HepG2 (cell line): Measurements from ENCODE around the gene THPO. TPM values are rescaled to one million over a fixed set of nuclear protein-coding genes. Genes with fewer than 3 reads are reported as not detected.
A peak's percentile ranks its signal among the peaks of the same experiment; 100 is the strongest.

Source experiments
- CBX1 ChIP-seq: IDR thresholded peaks from one replicate; pipeline ENCODE4 v1.6.1; 2016; ENCODE audit warnings: antibody characterized with exemption, low read depth
- FOXA3 ChIP-seq: IDR thresholded peaks from 2 replicates; pipeline ENCODE4 v1.6.1; 2016; ENCODE audit warnings: missing genetic modification reagents, missing compliant biosample characterization
- HNF4A ChIP-seq: sonication (generic); formaldehyde crosslinking; IDR thresholded peaks from 2 replicates; pipeline ENCODE4 v1.4.0; 2020; ENCODE audit warnings: missing genetic modification reagents
- JDP2 ChIP-seq: sonication (generic); formaldehyde crosslinking; IDR thresholded peaks from 2 replicates; pipeline ENCODE4 v1.8.1; 2022; ENCODE audit warnings: missing genetic modification reagents, borderline replicate concordance
- KDM3A ChIP-seq: IDR thresholded peaks from 2 replicates; pipeline ENCODE4 v1.6.1; 2018; ENCODE audit warnings: low read depth, missing compliant biosample characterization
- NR2F1 ChIP-seq, 2 experiments: fragments of 450-650 bp in 1 of 2; formaldehyde crosslinking in 1 of 2; IDR thresholded peaks; 2 replicates each; pipeline versions ENCODE4 v1.5.0 to v1.6.1; 2016 to 2020; ENCODE audit warnings: mild to moderate bottlenecking in 1 of 2, missing compliant biosample characterization in 1 of 2, missing genetic modification reagents in 1 of 2, moderate library complexity in 1 of 2
- PHF8 ChIP-seq: sonication (generic); formaldehyde crosslinking; IDR thresholded peaks from 2 replicates; pipeline ENCODE4 v1.5.0; 2020; ENCODE audit warnings: missing genetic modification reagents
- RFX3 ChIP-seq: IDR thresholded peaks from 2 replicates; pipeline ENCODE4 v1.6.1; 2016; ENCODE audit warnings: missing biosample characterization, missing genetic modification reagents
- SKI ChIP-seq: fragments of 450-650 bp; IDR thresholded peaks from one replicate; pipeline ENCODE4 v1.6.1; 2018; ENCODE audit warnings: mild to moderate bottlenecking; ENCODE audit not compliant: partially characterized antibody
- ZNF260 ChIP-seq: sonication (generic); formaldehyde crosslinking; IDR thresholded peaks from 2 replicates; pipeline ENCODE4 v1.4.0; 2020; ENCODE audit warnings: missing genetic modification reagents, low read depth, mild to moderate bottlenecking, borderline replicate concordance
- ZNF274 ChIP-seq: sonication (generic); formaldehyde crosslinking; IDR thresholded peaks from 2 replicates; pipeline ENCODE4 v1.5.1; 2020; ENCODE audit warnings: mild to moderate bottlenecking, missing genetic modification reagents
- polyA plus RNA-seq, 8 experiments: library from polyadenylated mRNA; depleted of rRNA in 3 of 8; stranded (reverse) in 7 of 8; unstranded in 1 of 8; fragments of >200 nt; fragmentation: Illumina TruSeq in 4 of 8; extraction: Trizol in 4 of 8; gene quantifications; 2 replicates each; pipeline versions ENCODE4 v1.2.1 to v1.2.3, GENCODE V29; 2011 to 2016; ENCODE audit warnings: low read depth in 4 of 8, missing spikeins in 1 of 8, mixed read lengths in 1 of 8; ENCODE audit not compliant: insufficient read depth in 1 of 8
- total RNA-seq, 5 experiments: library from RNA; depleted of rRNA; stranded (reverse); fragments of >200 nt; fragmentation: Illumina TruSeq; extraction: Trizol; gene quantifications; 2 replicates each; pipeline ENCODE4 v1.2.3, GENCODE V29; 2016; ENCODE audit warnings: low read depth in 1 of 5
- TF ChIP-seq, protein P1 (sequence below): sonication (generic); formaldehyde crosslinking; IDR thresholded peaks from 2 replicates; pipeline ENCODE4 v1.8.0; 2022; ENCODE audit warnings: mild to moderate bottlenecking, missing genetic modification reagents, moderate library complexity
- TF ChIP-seq, protein P2 (sequence below): IDR thresholded peaks from 2 replicates; pipeline ENCODE4 v1.6.1; 2016; ENCODE audit warnings: low read depth, borderline replicate concordance
- TF ChIP-seq, protein P3 (sequence below): sonication (generic); formaldehyde crosslinking; IDR thresholded peaks from 2 replicates; pipeline ENCODE4 v1.8.0; 2022; ENCODE audit warnings: missing genetic modification reagents, mild to moderate bottlenecking, moderate library complexity, borderline replicate concordance
- TF ChIP-seq, protein P4 (sequence below): sonication (generic); formaldehyde crosslinking; conservative IDR thresholded peaks from 2 replicates; pipeline ENCODE4 v1.4.0; 2020; ENCODE audit warnings: mild to moderate bottlenecking, missing genetic modification reagents, moderate library complexity
- TF ChIP-seq, protein P5 (sequence below): fragments of 450-650 bp; IDR thresholded peaks from 2 replicates; pipeline ENCODE4 v1.6.1; 2016
- TF ChIP-seq, protein P6 (sequence below): sonication (generic); formaldehyde crosslinking; IDR thresholded peaks from 2 replicates; pipeline ENCODE4 v1.4.0; 2020; ENCODE audit warnings: low read depth, missing genetic modification reagents

Gene THPO
- total and polyA plus RNA-seq, 2 of the 13 experiments (the other 11 are each of a cell fraction or from before 2014, with no cell fraction given): 2.8 to 4.8 TPM

DNA sequence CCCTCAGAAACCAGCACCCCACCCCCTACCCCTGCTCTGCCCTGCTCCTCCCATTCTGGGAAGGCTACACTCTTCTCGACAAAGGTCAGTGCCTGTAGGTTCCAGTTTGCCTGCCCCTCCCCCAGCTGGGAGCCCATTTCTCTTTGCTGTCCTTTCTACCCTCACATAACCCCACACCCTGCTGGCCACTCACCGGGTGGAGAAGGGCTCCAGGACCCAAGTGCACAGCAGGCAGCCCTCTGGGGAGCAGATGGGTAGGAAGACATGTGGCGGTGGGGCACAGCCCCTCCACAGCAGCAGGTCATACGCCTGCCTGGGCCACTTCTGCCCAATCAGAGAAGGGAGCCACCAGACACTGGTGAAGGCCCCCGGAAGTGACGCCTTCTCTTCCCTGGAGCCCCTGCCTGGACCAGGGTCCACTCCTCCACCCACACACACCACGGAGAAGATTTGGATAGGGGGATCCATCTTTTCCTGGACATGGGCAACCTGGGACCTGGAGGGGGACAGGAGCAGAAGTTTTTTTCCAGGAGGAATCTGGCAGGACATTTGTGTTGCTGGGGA lies at the start of gene THPO (continued):
- TF ChIP-seq, protein P1, sequence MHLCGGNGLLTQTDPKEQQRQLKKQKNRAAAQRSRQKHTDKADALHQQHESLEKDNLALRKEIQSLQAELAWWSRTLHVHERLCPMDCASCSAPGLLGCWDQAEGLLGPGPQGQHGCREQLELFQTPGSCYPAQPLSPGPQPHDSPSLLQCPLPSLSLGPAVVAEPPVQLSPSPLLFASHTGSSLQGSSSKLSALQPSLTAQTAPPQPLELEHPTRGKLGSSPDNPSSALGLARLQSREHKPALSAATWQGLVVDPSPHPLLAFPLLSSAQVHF (CRISPR knock-in tag): no peak
- TF ChIP-seq RFX3 (CRISPR knock-in tag) (no peak), SKI (peak; percentile 27), CBX1 (no peak), HNF4A (CRISPR knock-in tag) (peak; percentile 80), PHF8 (CRISPR knock-in tag) (peak; percentile 85), ZNF274 (CRISPR knock-in tag) (peak; percentile 36; the same call in 1 of the 2 replicates), ZNF260 (CRISPR knock-in tag) (no peak), NR2F1 (CRISPR knock-in tag; IDR thresholded peaks at IDR 0.05) (peak; percentile 21 to 22; a peak in 1 of 4 replicates), FOXA3 (CRISPR knock-in tag) (0 out of 2 replicates have a peak, but pooled peaks have one; percentile 33), KDM3A (0 out of 2 replicates have a peak, but pooled peaks have one; percentile 45), JDP2 (CRISPR knock-in tag) (no peak)
- TF ChIP-seq, protein P2, sequence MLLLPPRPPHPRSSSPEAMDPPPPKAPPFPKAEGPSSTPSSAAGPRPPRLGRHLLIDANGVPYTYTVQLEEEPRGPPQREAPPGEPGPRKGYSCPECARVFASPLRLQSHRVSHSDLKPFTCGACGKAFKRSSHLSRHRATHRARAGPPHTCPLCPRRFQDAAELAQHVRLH: peak; percentile 67; the same call in 1 of the 2 replicates
- TF ChIP-seq, protein P3, sequence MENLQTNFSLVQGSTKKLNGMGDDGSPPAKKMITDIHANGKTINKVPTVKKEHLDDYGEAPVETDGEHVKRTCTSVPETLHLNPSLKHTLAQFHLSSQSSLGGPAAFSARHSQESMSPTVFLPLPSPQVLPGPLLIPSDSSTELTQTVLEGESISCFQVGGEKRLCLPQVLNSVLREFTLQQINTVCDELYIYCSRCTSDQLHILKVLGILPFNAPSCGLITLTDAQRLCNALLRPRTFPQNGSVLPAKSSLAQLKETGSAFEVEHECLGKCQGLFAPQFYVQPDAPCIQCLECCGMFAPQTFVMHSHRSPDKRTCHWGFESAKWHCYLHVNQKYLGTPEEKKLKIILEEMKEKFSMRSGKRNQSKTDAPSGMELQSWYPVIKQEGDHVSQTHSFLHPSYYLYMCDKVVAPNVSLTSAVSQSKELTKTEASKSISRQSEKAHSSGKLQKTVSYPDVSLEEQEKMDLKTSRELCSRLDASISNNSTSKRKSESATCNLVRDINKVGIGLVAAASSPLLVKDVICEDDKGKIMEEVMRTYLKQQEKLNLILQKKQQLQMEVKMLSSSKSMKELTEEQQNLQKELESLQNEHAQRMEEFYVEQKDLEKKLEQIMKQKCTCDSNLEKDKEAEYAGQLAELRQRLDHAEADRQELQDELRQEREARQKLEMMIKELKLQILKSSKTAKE (CRISPR knock-in tag): 0 out of 2 replicates have a peak, but pooled peaks have one; percentile 36
- TF ChIP-seq, protein P4, sequence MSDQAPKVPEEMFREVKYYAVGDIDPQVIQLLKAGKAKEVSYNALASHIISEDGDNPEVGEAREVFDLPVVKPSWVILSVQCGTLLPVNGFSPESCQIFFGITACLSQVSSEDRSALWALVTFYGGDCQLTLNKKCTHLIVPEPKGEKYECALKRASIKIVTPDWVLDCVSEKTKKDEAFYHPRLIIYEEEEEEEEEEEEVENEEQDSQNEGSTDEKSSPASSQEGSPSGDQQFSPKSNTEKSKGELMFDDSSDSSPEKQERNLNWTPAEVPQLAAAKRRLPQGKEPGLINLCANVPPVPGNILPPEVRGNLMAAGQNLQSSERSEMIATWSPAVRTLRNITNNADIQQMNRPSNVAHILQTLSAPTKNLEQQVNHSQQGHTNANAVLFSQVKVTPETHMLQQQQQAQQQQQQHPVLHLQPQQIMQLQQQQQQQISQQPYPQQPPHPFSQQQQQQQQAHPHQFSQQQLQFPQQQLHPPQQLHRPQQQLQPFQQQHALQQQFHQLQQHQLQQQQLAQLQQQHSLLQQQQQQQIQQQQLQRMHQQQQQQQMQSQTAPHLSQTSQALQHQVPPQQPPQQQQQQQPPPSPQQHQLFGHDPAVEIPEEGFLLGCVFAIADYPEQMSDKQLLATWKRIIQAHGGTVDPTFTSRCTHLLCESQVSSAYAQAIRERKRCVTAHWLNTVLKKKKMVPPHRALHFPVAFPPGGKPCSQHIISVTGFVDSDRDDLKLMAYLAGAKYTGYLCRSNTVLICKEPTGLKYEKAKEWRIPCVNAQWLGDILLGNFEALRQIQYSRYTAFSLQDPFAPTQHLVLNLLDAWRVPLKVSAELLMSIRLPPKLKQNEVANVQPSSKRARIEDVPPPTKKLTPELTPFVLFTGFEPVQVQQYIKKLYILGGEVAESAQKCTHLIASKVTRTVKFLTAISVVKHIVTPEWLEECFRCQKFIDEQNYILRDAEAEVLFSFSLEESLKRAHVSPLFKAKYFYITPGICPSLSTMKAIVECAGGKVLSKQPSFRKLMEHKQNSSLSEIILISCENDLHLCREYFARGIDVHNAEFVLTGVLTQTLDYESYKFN (CRISPR knock-in tag): peak; percentile 76
- TF ChIP-seq, protein P5, sequence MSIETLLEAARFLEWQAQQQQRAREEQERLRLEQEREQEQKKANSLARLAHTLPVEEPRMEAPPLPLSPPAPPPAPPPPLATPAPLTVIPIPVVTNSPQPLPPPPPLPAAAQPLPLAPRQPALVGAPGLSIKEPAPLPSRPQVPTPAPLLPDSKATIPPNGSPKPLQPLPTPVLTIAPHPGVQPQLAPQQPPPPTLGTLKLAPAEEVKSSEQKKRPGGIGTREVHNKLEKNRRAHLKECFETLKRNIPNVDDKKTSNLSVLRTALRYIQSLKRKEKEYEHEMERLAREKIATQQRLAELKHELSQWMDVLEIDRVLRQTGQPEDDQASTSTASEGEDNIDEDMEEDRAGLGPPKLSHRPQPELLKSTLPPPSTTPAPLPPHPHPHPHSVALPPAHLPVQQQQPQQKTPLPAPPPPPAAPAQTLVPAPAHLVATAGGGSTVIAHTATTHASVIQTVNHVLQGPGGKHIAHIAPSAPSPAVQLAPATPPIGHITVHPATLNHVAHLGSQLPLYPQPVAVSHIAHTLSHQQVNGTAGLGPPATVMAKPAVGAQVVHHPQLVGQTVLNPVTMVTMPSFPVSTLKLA: peak; percentile 57
- TF ChIP-seq, protein P6, sequence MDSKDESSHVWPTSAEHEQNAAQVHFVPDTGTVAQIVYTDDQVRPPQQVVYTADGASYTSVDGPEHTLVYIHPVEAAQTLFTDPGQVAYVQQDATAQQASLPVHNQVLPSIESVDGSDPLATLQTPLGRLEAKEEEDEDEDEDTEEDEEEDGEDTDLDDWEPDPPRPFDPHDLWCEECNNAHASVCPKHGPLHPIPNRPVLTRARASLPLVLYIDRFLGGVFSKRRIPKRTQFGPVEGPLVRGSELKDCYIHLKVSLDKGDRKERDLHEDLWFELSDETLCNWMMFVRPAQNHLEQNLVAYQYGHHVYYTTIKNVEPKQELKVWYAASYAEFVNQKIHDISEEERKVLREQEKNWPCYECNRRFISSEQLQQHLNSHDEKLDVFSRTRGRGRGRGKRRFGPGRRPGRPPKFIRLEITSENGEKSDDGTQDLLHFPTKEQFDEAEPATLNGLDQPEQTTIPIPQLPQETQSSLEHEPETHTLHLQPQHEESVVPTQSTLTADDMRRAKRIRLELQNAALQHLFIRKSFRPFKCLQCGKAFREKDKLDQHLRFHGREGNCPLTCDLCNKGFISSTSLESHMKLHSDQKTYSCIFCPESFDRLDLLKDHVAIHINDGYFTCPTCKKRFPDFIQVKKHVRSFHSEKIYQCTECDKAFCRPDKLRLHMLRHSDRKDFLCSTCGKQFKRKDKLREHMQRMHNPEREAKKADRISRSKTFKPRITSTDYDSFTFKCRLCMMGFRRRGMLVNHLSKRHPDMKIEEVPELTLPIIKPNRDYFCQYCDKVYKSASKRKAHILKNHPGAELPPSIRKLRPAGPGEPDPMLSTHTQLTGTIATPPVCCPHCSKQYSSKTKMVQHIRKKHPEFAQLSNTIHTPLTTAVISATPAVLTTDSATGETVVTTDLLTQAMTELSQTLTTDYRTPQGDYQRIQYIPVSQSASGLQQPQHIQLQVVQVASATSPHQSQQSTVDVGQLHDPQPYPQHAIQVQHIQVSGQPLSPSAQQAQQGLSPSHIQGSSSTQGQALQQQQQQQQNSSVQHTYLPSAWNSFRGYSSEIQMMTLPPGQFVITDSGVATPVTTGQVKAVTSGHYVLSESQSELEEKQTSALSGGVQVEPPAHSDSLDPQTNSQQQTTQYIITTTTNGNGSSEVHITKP (CRISPR knock-in tag): 0 out of 2 replicates have a peak, but pooled peaks have one; percentile 31
